Neural cell (in vitro differentiated cells): Measurements from ENCODE around the gene HSH2D.

Experiments
- EZH2 ChIP-seq: fragments of 200-600, 300-800 bp; shearing (Covaris generic), sonication (generic); IDR thresholded peaks from 2 replicates; pipeline ENCODE4 v1.6.1; 2014; ENCODE audit warnings: antibody characterized with exemption, low read length, borderline replicate concordance, mild to moderate bottlenecking; ENCODE audit not compliant: insufficient read depth, poor library complexity, severe bottlenecking
- TF ChIP-seq, protein P1 (sequence below): fragments of 450-650 bp; IDR thresholded peaks from 2 replicates; pipeline ENCODE4 v1.5.1; 2014; ENCODE audit warnings: antibody characterized with exemption, mild to moderate bottlenecking, moderate library complexity; ENCODE audit not compliant: poor library complexity, severe bottlenecking

DNA sequence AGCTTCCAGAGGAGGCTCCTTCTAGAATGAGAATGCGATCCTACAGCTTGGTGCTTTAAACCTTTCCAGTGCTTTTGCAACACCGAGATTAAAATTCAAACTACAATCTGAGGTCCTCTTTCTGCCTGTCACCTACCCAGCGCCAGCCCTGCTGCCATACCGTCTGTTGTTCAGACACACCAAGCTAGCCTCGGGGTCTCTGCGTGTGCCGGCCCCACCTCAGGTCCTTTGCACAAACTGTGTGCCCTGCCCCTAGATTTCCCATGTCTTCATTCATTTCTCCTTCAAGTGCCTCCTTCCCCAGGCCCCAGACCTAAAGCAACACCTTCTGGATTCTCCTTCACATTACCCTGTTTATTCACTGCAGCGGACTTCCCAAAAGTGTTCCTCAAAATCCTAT lies 11.1 kb downstream of the HSH2D start:
- TF ChIP-seq, protein P1, sequence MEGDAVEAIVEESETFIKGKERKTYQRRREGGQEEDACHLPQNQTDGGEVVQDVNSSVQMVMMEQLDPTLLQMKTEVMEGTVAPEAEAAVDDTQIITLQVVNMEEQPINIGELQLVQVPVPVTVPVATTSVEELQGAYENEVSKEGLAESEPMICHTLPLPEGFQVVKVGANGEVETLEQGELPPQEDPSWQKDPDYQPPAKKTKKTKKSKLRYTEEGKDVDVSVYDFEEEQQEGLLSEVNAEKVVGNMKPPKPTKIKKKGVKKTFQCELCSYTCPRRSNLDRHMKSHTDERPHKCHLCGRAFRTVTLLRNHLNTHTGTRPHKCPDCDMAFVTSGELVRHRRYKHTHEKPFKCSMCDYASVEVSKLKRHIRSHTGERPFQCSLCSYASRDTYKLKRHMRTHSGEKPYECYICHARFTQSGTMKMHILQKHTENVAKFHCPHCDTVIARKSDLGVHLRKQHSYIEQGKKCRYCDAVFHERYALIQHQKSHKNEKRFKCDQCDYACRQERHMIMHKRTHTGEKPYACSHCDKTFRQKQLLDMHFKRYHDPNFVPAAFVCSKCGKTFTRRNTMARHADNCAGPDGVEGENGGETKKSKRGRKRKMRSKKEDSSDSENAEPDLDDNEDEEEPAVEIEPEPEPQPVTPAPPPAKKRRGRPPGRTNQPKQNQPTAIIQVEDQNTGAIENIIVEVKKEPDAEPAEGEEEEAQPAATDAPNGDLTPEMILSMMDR, result no peak
- no peak for TF ChIP-seq EZH2
